Neural cell (in vitro differentiated cells): Measurements from ENCODE around the gene ZDHHC1. TPM values are rescaled to one million over a fixed set of nuclear protein-coding genes. Genes with fewer than 3 reads are reported as not detected.

Source experiments
- H2AFZ ChIP-seq: fragments of 200-600, 300-800 bp; sonication (generic), shearing (Covaris generic); 2 replicates; pipeline ENCODE4 v1.6.0; 2014; ENCODE audit warnings: low read depth, mild to moderate bottlenecking, antibody characterized with exemption, low read length, moderate library complexity
- H3F3A ChIP-seq: fragments of 200-600 bp; shearing (Covaris generic); 2 replicates; pipeline ENCODE4 v1.6.1; 2016; ENCODE audit warnings: mild to moderate bottlenecking, moderate library complexity, mixed read lengths, antibody characterized with exemption, low read length; ENCODE audit not compliant: insufficient read depth, poor library complexity, severe bottlenecking
- H3K27ac ChIP-seq: fragments of 200-600, 300-800 bp; sonication (generic), shearing (Covaris generic); 2 replicates; pipeline ENCODE4 v1.5.1; 2014; ENCODE audit warnings: mild to moderate bottlenecking, low read length, moderate library complexity
- H3K27me3 ChIP-seq: fragments of 300-800, 200-600 bp; sonication (generic), shearing (Covaris generic); 2 replicates; pipeline ENCODE4 v1.6.0; 2014; ENCODE audit warnings: mild to moderate bottlenecking, low read depth, low read length, moderate library complexity; ENCODE audit not compliant: insufficient read depth
- H3K36me3 ChIP-seq: fragments of 300-800, 200-600 bp; sonication (generic), shearing (Covaris generic); 2 replicates; pipeline ENCODE4 v1.5.1; 2014; ENCODE audit warnings: mild to moderate bottlenecking, antibody characterized with exemption, low read length, moderate library complexity; ENCODE audit not compliant: insufficient read depth
- H3K4me2 ChIP-seq: fragments of 300-800, 200-600 bp; sonication (generic), shearing (Covaris generic); 2 replicates; pipeline ENCODE4 v1.6.0; 2014; ENCODE audit warnings: mild to moderate bottlenecking, low read length
- H3K4me3 ChIP-seq: fragments of 300-800, 200-600 bp; sonication (generic), shearing (Covaris generic); 2 replicates; pipeline ENCODE4 v1.5.1; 2014; ENCODE audit warnings: mild to moderate bottlenecking, low read length, moderate library complexity
- H3K79me2 ChIP-seq: fragments of 200-600 bp; shearing (Covaris generic); replicated peaks from 2 replicates; pipeline ENCODE4 v1.6.0; 2014; ENCODE audit warnings: mild to moderate bottlenecking, low read length, moderate library complexity; ENCODE audit not compliant: insufficient read depth
- H3K9ac ChIP-seq: fragments of 300-800, 200-600 bp; sonication (generic), shearing (Covaris generic); 2 replicates; pipeline ENCODE4 v1.6.1; 2016; ENCODE audit warnings: mild to moderate bottlenecking, low read length, mixed read lengths
- H3K9me2 ChIP-seq: fragments of 200-600 bp; shearing (Covaris generic); 2 replicates; pipeline ENCODE4 v1.6.1; 2016; ENCODE audit warnings: mild to moderate bottlenecking, low read length, mixed read lengths; ENCODE audit not compliant: insufficient read depth
- H3K9me3 ChIP-seq: fragments of 200-600, 300-800 bp; sonication (generic), shearing (Covaris generic); 2 replicates; pipeline ENCODE4 v1.6.1; 2016; ENCODE audit warnings: mild to moderate bottlenecking, mixed run types, low read length, moderate library complexity, mixed read lengths
- H4K20me1 ChIP-seq: fragments of 200-600 bp; shearing (Covaris generic); 2 replicates; pipeline ENCODE4 v1.6.1; 2016; ENCODE audit warnings: mild to moderate bottlenecking, mixed run types; ENCODE audit not compliant: insufficient read depth
- EP300 ChIP-seq: fragments of 450-650 bp; conservative IDR thresholded peaks from 2 replicates; pipeline ENCODE4 v1.6.1; 2014; ENCODE audit warnings: antibody characterized with exemption, mild to moderate bottlenecking, moderate library complexity; ENCODE audit not compliant: poor library complexity, severe bottlenecking
- EZH2 ChIP-seq: fragments of 200-600, 300-800 bp; shearing (Covaris generic), sonication (generic); IDR thresholded peaks from 2 replicates; pipeline ENCODE4 v1.6.1; 2014; ENCODE audit warnings: antibody characterized with exemption, low read length, borderline replicate concordance, mild to moderate bottlenecking; ENCODE audit not compliant: insufficient read depth, poor library complexity, severe bottlenecking
- MXI1 ChIP-seq: fragments of 450-650 bp; conservative IDR thresholded peaks from 2 replicates; pipeline ENCODE4 v1.6.1; 2014; ENCODE audit warnings: antibody characterized with exemption, mild to moderate bottlenecking; ENCODE audit not compliant: poor library complexity, severe bottlenecking
- POLR2AphosphoS5 ChIP-seq: IDR thresholded peaks from 2 replicates; pipeline ENCODE4 v1.6.1; 2012
- RAD21 ChIP-seq: fragments of 450-650 bp; conservative IDR thresholded peaks from 2 replicates; pipeline ENCODE4 v1.6.1; 2014; ENCODE audit warnings: antibody characterized with exemption, mild to moderate bottlenecking, moderate library complexity
- SMC3 ChIP-seq: fragments of 450-650 bp; conservative IDR thresholded peaks from 2 replicates; pipeline ENCODE4 v1.6.1; 2014; ENCODE audit warnings: antibody characterized with exemption, mild to moderate bottlenecking, moderate library complexity; ENCODE audit not compliant: poor library complexity
- TAF1 ChIP-seq: IDR thresholded peaks from 2 replicates; pipeline ENCODE4 v1.6.1; 2012; ENCODE audit warnings: low read depth
- polyA plus RNA-seq: library from polyadenylated mRNA; depleted of rRNA; stranded (reverse); fragments of >200 nt; gene quantifications from 2 replicates; pipeline ENCODE4 v1.2.3, GENCODE V29; 2014
- TF ChIP-seq, protein P1 (sequence below): IDR thresholded peaks from 2 replicates; pipeline ENCODE4 v1.6.1; 2012; ENCODE audit warnings: borderline replicate concordance
- TF ChIP-seq, protein P2 (sequence below): fragments of 450-650 bp; IDR thresholded peaks from 2 replicates; pipeline ENCODE4 v1.5.1; 2014; ENCODE audit warnings: antibody characterized with exemption, mild to moderate bottlenecking, moderate library complexity; ENCODE audit not compliant: poor library complexity, severe bottlenecking

Gene ZDHHC1
- polyA plus RNA-seq, 1 donor from 2014 or later = 1.7 TPM

DNA sequence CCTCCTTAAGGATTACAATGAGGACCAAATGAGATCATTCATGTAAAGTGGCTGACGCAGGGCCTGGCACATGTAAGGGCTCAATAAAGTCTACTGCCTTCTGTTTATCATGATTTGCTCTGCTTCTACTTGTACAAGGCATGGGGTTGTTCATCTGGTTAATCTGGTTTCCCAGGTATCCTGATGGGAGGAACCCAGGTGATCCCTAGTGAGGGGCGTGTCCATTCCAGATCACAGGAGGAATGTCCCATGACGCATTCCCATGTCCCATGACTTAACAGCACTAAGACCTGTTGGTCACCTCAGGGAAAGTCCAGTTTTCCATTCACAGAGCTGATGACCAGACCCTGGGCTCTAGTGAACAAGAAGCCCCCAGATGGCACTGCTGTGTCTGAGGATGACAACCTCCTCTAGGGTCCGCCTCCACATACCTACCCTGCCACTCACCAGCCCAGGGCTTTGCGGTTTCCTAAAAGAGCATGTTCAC, 11.5 kb downstream of the ZDHHC1 start:
- H3K4me2 ChIP-seq = no peak overlapping the region
- H3K27me3 ChIP-seq = no peaks in the 10 kb centered on the region
- H3K9me2 ChIP-seq = no peaks in the 10 kb centered on the region
- H3K9ac ChIP-seq = no peak overlapping the region
- H3K9me3 ChIP-seq = no peaks in the 10 kb centered on the region
- no peaks in the 10 kb centered on the region for H3K79me2 ChIP-seq
- TF ChIP-seq TAF1 (no peak), RAD21 (no peak), SMC3 (no peak), EZH2 (no peak), MXI1 (no peak), EP300 (no peak), POLR2AphosphoS5 (no peak)
- TF ChIP-seq, protein P1, sequence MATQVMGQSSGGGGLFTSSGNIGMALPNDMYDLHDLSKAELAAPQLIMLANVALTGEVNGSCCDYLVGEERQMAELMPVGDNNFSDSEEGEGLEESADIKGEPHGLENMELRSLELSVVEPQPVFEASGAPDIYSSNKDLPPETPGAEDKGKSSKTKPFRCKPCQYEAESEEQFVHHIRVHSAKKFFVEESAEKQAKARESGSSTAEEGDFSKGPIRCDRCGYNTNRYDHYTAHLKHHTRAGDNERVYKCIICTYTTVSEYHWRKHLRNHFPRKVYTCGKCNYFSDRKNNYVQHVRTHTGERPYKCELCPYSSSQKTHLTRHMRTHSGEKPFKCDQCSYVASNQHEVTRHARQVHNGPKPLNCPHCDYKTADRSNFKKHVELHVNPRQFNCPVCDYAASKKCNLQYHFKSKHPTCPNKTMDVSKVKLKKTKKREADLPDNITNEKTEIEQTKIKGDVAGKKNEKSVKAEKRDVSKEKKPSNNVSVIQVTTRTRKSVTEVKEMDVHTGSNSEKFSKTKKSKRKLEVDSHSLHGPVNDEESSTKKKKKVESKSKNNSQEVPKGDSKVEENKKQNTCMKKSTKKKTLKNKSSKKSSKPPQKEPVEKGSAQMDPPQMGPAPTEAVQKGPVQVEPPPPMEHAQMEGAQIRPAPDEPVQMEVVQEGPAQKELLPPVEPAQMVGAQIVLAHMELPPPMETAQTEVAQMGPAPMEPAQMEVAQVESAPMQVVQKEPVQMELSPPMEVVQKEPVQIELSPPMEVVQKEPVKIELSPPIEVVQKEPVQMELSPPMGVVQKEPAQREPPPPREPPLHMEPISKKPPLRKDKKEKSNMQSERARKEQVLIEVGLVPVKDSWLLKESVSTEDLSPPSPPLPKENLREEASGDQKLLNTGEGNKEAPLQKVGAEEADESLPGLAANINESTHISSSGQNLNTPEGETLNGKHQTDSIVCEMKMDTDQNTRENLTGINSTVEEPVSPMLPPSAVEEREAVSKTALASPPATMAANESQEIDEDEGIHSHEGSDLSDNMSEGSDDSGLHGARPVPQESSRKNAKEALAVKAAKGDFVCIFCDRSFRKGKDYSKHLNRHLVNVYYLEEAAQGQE = no peak
- TF ChIP-seq, protein P2, sequence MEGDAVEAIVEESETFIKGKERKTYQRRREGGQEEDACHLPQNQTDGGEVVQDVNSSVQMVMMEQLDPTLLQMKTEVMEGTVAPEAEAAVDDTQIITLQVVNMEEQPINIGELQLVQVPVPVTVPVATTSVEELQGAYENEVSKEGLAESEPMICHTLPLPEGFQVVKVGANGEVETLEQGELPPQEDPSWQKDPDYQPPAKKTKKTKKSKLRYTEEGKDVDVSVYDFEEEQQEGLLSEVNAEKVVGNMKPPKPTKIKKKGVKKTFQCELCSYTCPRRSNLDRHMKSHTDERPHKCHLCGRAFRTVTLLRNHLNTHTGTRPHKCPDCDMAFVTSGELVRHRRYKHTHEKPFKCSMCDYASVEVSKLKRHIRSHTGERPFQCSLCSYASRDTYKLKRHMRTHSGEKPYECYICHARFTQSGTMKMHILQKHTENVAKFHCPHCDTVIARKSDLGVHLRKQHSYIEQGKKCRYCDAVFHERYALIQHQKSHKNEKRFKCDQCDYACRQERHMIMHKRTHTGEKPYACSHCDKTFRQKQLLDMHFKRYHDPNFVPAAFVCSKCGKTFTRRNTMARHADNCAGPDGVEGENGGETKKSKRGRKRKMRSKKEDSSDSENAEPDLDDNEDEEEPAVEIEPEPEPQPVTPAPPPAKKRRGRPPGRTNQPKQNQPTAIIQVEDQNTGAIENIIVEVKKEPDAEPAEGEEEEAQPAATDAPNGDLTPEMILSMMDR = no peak
- no peak overlapping the region for H2AFZ ChIP-seq
- no peaks in the 10 kb centered on the region for H4K20me1 ChIP-seq
- H3K4me3 ChIP-seq = no peak overlapping the region
- H3K36me3 ChIP-seq = no peaks in the 10 kb centered on the region
- no peaks in the 10 kb centered on the region for H3F3A ChIP-seq
- H3K27ac ChIP-seq = no peak overlapping the region

DNA sequence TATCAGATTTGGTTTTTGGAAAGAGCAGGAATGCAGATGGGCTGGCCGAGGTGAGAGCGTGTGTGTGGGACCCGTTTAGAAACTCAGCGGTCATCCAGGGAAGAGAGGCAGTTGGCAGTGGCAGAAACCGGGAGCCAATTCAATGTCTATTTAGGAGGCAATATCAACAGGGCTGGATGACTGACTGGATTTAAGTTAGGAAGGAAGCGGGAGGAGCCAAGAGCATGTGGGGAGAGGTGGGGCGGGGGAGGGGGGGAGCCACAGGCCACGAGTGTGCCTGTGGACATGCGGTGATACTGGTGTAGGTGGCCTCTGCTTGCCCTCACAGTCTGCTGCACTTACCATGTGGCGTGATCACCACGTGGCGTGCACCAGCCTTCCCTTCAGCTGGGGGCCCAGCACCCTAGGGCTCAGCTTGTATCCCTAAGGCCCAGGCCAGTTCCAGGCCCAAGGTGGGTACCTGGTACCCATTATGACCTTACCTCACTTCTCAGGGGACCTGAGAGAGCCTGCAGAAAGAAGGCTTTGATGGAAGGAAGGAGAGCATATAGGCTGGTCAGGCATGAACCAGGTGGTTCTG, 12.2 kb downstream of the ZDHHC1 start:
- Histone ChIP-seq H3K9me3 (no peaks in the 10 kb centered on the region), H4K20me1 (no peaks in the 10 kb centered on the region), H3K79me2 (no peaks in the 10 kb centered on the region), H3K9ac (no peak overlapping the region), H3K27ac (no peak overlapping the region), H3F3A (no peaks in the 10 kb centered on the region), H2AFZ (no peak overlapping the region), H3K9me2 (no peaks in the 10 kb centered on the region), H3K36me3 (no peaks in the 10 kb centered on the region), H3K27me3 (no peaks in the 10 kb centered on the region), H3K4me2 (no peak overlapping the region), H3K4me3 (no peak overlapping the region)
- TF ChIP-seq, protein P2 = no peak
- TF ChIP-seq EZH2 (no peak), EP300 (no peak), RAD21 (no peak), MXI1 (no peak), SMC3 (no peak), POLR2AphosphoS5 (no peak), TAF1 (no peak)
